ENCODE results near the gene DUS1L. TPM values are rescaled to one million over a fixed set of nuclear protein-coding genes. Genes with fewer than 3 reads are reported as not detected.
A peak's percentile ranks its signal among the peaks of the same experiment; 100 is the strongest.

Gene DUS1L
- total RNA-seq, 1 experiment from 2014 or later = 129 TPM

- POLR2A ChIA-PET = interaction anchor here (0.5 to 1.6 kb wide), 20 partner anchors 13 to 524 kb away, joined by 3 to 51 read pairs (median 4); partner anchors contain the start of genes CENPX, FASN, LRRC45 and NOTUM
- H3K9me3 Mint-ChIP-seq (ENCODE audit: unreplicated experiment) = peaks cover 9% of the 10 kb centered on the region
- Histone ChIP-seq H3K4me1 (peaks cover 18% of the 10 kb centered on the region), H3K4me3 (ENCODE audit: low read depth, low read length) (peak overlapping the region; percentile 5), H3K9me3 (no peaks in the 10 kb centered on the region), H3K36me3 (ENCODE audit: control insufficient read depth, insufficient read depth, low read length) (no peaks in the 10 kb centered on the region; the same call in 1 of the 2 replicates), H3K27me3 (replicated peaks; ENCODE audit: control insufficient read depth, insufficient read depth, low read length) (no peaks in the 10 kb centered on the region)
- intact Hi-C loops (cut with micrococcal nuclease; ENCODE audit: unreplicated experiment) = loop anchor here (1.0 to 2.0 kb wide), 2 partner anchors 13 to 61 kb away; partner anchors contain the start of genes FASN, GPS1 and RFNG
- no peak for DNase-seq
- H3K4me3 Mint-ChIP-seq (ENCODE audit: unreplicated experiment) = peak overlapping the region; percentile 86
- peaks cover 5% of the 10 kb centered on the region for H3K4me1 Mint-ChIP-seq (ENCODE audit: low read depth, unreplicated experiment)
- peaks cover 18% of the 10 kb centered on the region for H3K36me3 Mint-ChIP-seq (ENCODE audit: insufficient read depth, unreplicated experiment)
- no peak for TF ChIP-seq CTCF (IDR thresholded peaks at IDR 0.05; ENCODE audit: insufficient read depth in 1 of 2, low read depth in 1 of 2, low read length in 1 of 2, severe bottlenecking in 1 of 2, unreplicated experiment in 1 of 2)
- no peaks in the 10 kb centered on the region for H3K27me3 Mint-ChIP-seq (ENCODE audit: insufficient read depth, unreplicated experiment)
- peak overlapping the region; percentile 91 for H3K27ac Mint-ChIP-seq (ENCODE audit: unreplicated experiment)
- no TSS peak for BruUV-seq (replicated peaks)
- CTCF ChIA-PET = interaction anchor here (0.6 to 2.4 kb wide), 19 partner anchors 14 to 230 kb away, joined by 3 to 42 read pairs (median 4); partner anchors contain the start of genes ALYREF, CENPX, FASN and GPS1
These were observed 27.8 kb downstream of the DUS1L start for GRCh38 chr17:82037889-82038195.

GRCh38 chr17:82037092-82037888, 28.3 kb downstream of the DUS1L start, which contains the start of gene DCXR:
DCXR (minus strand) TSS chr17:82037697; CDS start chr17:82037682, 15 bp downstream.
- H3K36me3 ChIP-seq (ENCODE audit: control insufficient read depth, insufficient read depth, low read length) = no peaks in the 10 kb centered on the region; the same call in 1 of the 2 replicates
- Mint-ChIP-seq H3K27ac (ENCODE audit: unreplicated experiment) (peak within 1 kb of the TSS; percentile 91), H3K36me3 (ENCODE audit: insufficient read depth, unreplicated experiment) (peaks cover 19% of the 10 kb centered on the region), H3K9me3 (ENCODE audit: unreplicated experiment) (peaks cover 9% of the 10 kb centered on the region), H3K4me3 (ENCODE audit: unreplicated experiment) (peak within 1 kb of the TSS; percentile 86), H3K4me1 (ENCODE audit: low read depth, unreplicated experiment) (peaks cover 5% of the 10 kb centered on the region), H3K27me3 (ENCODE audit: insufficient read depth, unreplicated experiment) (no peaks in the 10 kb centered on the region)
- no peaks in the 10 kb centered on the region for H3K27me3 ChIP-seq (replicated peaks; ENCODE audit: control insufficient read depth, insufficient read depth, low read length)
- H3K9me3 ChIP-seq = no peaks in the 10 kb centered on the region
- ChIA-PET CTCF (interaction anchor here (0.6 to 2.4 kb wide), 22 partner anchors 15 to 230 kb away, joined by 3 to 42 read pairs (median 4); partner anchors contain the start of genes ALYREF, CENPX, FASN and GPS1), POLR2A (interaction anchor here (0.5 to 1.6 kb wide), 22 partner anchors 13 to 523 kb away, joined by 3 to 51 read pairs (median 4); partner anchors contain the start of genes CENPX, FASN, LRRC45 and NOTUM)
- H3K4me1 ChIP-seq = peaks cover 21% of the 10 kb centered on the region
- intact Hi-C loops (cut with micrococcal nuclease; ENCODE audit: unreplicated experiment) = loop anchor here (1.0 to 2.0 kb wide), 2 partner anchors 14 to 62 kb away; partner anchors contain the start of genes FASN, GPS1 and RFNG
- BruUV-seq (replicated peaks) = no TSS peak
- peak; percentile 98 to 99 for DNase-seq
- peak within 1 kb of the TSS; percentile 79 for H3K4me3 ChIP-seq (ENCODE audit: low read depth, low read length)
- TF ChIP-seq CTCF (IDR thresholded peaks at IDR 0.05; ENCODE audit: insufficient read depth in 1 of 2, low read depth in 1 of 2, low read length in 1 of 2, severe bottlenecking in 1 of 2, unreplicated experiment in 1 of 2) = peak; percentile 80 to 87

GRCh38 chr17:82036634-82037091, 28.9 kb downstream of the DUS1L start:
- H3K36me3 ChIP-seq (ENCODE audit: control insufficient read depth, insufficient read depth, low read length) = no peaks in the 10 kb centered on the region; the same call in 1 of the 2 replicates
- peak overlapping the region; percentile 79 for H3K4me3 ChIP-seq (ENCODE audit: low read depth, low read length)
- DNase-seq = peak in 1 of 2 experiments; percentile 41
- BruUV-seq (replicated peaks) = no TSS peak
- intact Hi-C loops (cut with micrococcal nuclease; ENCODE audit: unreplicated experiment) = loop anchor here (1.0 to 2.0 kb wide), 2 partner anchors 15 to 62 kb away; partner anchors contain the start of genes FASN, GPS1 and RFNG
- Mint-ChIP-seq H3K27ac (ENCODE audit: unreplicated experiment) (peak overlapping the region; percentile 55), H3K4me3 (ENCODE audit: unreplicated experiment) (peak overlapping the region; percentile 86), H3K27me3 (ENCODE audit: insufficient read depth, unreplicated experiment) (no peaks in the 10 kb centered on the region), H3K36me3 (ENCODE audit: insufficient read depth, unreplicated experiment) (peaks cover 19% of the 10 kb centered on the region), H3K9me3 (ENCODE audit: unreplicated experiment) (peaks cover 6% of the 10 kb centered on the region), H3K4me1 (ENCODE audit: low read depth, unreplicated experiment) (peaks cover 5% of the 10 kb centered on the region)
- no peaks in the 10 kb centered on the region for H3K27me3 ChIP-seq (replicated peaks; ENCODE audit: control insufficient read depth, insufficient read depth, low read length)
- CTCF ChIA-PET = interaction anchor here (1.0 to 2.4 kb wide), 4 partner anchors 14 to 108 kb away, joined by 3 to 42 read pairs (median 13); partner anchors contain the start of genes CENPX, FASN, GPS1 and LRRC45
- H3K9me3 ChIP-seq = no peaks in the 10 kb centered on the region
- POLR2A ChIA-PET = interaction anchor here (1.4 kb wide), 1 partner anchor 14 kb away, joined by 16 read pairs; no protein-coding TSS in a partner anchor
- TF ChIP-seq CTCF (IDR thresholded peaks at IDR 0.05; ENCODE audit: insufficient read depth in 1 of 2, low read depth in 1 of 2, low read length in 1 of 2, severe bottlenecking in 1 of 2, unreplicated experiment in 1 of 2) = no peak
- peaks cover 24% of the 10 kb centered on the region for H3K4me1 ChIP-seq
